HG02938 (cell line): ENCODE data around the gene SPINK1.
"Not testable (repeated sequence)": the region's sequence is repeated elsewhere in the genome, so short reads cannot be mapped to it uniquely, and the experiment has no call there.

Experiments used
- ATAC-seq: cut with Tn5 transposase; IDR thresholded peaks from one replicate; pipeline ENCODE4 v1.9.1; 2021; ENCODE audit warnings: mild to moderate bottlenecking, moderate library complexity; ENCODE audit not compliant: unreplicated experiment

The SPINK1 gene

DNA sequence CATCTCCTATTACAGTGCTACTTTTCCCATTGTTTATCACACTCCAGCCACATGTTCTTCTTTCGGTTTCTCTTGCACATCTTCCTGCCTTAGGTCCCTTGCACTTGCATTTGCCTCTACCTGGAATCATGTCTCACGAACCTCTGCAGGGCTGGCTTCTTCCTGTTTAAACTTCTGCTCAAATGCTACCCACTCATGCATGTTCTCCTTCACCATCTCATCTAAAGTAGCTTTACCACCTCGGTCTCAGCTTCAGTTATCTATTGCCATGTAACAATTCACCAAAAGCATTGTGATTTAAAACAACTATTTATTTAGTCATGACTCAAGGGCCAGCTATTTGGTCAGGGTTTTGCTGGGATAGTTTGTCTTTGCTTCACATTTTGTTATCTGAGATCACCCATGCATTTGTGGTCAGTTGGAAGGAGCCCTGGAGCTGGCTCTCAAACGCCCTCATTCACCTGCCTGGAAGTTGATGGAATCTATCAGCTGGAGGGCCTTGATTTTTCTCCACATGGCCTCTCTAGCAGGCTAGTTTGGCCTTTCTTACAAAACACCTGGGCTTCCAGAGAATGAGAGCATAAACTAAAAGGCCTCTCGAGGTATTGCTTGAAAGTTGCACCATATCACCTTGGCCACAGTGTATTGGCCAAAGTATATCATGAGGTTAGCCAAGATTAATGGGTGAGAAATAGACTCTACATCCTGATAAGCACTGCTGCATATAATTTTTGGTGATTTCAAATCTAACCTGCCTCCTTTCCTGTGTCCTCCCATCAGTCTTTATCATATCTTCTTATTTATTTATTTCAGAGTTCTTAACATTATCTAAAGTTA, 21.4 kb downstream of the SPINK1 start:
- no peak for ATAC-seq

DNA sequence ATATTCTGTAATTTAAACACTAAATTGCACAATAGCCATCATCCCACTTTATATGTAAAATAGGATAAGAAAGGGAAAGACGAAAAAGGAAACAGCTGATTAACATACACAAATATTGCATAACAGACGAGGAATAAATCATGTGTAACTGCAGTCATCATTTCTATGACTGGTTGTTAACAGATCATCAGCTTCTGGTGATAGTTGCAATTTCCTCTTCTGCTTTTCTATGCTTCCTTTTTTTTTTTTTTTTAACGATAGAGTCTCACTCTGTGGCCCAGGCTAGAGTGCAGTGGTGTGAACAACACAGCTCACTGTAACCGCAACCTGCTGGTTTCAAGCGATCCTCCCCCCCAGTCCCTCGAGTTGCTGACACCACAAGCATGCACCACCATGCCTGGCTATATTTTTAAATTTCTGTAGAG, 26.4 kb downstream of the SPINK1 start:
- peak; percentile 84 for ATAC-seq

DNA sequence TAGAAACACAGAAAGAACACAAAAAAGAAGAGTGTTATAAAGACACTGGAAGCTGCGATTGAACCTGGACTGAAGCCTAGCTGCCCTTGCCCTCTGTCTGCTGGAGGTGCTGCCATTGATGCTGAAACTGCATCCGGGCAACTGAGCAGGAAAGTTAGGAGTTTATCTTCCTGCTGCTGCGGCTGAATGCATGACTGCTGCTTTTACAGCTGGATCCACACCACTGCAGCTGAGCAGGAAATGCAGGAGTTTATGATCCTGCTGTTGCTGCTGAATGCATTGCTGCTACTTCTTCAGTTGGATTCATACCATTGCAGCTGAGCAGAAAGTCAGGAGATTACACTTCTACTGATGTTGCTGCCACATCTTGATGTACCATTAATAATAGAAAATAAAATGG, 27.1 kb downstream of the SPINK1 start:
- ATAC-seq, result no peak

DNA sequence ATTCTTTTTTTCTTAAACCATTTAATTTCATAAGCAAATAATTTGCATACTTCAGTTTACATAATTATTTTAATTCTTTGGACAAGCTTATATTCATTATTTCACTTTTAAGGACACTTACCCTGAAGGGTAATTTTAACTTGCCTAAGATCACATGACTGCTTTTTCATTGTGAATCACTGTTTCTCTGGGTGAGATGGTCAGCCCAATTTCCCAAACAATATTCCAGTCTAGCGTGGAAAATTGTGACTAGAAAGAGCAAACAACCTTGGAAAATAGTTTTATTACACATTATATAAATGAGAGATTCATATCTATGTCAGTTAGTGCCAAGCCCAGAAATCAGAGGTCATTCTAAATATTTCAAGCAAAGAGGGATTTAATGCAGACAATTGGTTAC, 27.5 kb downstream of the SPINK1 start:
- no peak for ATAC-seq

DNA sequence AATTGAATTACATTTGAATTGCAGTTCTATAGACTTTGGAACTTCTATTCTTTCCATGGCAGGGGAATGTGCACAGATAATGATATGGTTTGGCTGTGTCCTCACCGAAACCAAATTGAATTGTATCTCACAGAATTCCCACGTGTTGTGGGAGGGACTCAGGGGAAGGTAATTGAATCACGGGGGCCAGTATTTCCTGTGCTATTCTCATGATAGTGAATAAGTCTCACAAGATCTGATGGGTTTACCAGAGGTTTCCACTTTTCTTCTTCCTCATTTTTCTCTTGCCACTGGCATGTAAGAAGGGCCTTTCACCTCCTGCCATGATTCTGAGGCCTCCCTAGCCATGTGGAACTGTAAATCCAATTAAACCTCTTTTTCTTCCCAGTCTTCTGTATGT, 28.3 kb downstream of the SPINK1 start:
- ATAC-seq, result not testable (repeated sequence)

DNA sequence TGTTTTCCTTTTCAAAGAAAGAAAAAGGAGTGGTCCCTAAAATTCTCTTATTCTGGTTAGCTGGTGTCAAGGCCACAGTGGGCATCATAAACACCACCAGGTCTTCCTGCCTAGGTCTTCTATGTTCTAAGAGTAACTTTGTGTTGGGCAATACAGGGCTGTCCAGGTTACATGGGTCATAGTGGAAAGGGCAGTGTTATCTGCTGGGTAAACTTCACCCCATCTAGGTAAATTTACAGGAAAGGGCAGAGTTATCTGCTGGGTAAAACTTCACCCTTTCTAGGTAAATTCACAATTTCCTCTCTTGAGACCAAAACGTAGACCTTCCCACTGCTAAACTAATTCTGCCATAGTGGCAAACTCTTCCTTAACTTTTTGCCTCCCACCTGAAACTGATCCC, 30.0 kb downstream of the SPINK1 start:
- no peak for ATAC-seq

DNA sequence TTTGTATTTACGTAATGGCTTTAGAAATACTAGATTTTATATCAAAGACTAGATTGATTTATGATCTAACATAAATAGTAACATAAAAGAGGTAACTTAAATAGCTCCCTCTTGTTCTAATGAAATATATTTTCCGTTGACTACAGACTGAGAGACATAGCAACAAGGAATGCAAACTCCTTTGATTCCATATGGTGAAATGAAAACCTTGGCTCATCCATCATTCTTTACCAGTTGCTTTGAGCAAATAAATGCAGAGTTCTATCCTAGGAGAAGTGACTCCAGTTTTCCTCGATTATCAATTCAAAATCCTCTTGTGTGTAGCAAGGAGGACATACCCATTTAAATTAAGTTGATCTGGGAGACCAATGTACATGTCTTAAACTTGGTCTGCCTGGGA, 31.0 kb downstream of the SPINK1 start:
- ATAC-seq, result no peak

DNA sequence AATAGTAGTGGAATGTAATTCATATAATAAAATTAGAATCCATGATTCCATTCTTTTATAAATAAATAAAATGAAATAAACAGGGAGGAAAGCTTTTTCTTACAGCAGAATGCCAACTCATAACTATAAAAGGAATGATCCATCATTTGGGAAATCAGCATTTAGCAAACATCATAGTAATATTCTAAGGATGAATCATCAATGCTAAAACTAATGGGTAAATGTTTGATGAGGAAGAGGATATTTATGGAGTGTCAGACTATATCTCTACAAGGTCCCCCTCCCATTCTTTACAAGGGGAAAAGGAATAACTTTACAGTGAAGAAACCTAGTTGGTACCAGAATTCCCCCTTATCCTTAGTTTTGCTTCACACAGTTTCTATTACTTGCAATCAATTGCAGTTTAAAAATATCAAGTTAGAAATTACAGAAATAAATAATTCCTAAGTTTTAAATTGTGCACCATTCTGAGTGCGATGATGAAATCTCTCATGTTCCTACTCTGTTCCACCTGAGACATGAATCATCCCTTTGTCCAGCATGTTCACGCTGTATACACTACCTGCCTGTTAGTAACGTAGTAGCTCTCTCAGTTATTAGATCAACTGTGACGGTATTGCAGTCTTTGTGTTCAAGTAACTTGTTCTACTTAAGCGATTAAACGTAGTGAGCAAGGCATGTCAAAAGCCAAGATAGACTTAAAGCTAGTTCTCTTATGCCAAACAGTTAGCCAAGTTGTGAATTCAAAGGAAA, 34.7 kb downstream of the SPINK1 start:
- ATAC-seq, result no peak

DNA sequence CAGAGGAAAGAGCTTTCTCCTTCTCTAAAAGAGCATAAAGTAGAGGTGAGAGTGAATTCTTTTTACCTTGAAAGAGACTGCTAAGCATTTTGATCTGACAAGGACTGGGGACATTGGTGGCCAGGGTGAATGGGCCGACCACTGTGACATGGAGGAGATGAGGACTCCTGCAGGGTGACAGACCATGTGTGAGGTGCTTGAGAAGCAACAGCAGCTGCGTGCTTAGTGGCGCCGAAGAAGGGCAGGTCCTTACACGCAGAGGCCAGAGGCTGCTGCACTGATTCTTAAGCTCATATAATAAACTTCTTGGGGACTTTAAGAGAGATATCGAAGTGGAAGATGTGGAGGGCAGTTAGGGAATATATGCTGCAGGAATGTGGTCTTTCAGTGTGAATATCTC, 40.3 kb downstream of the SPINK1 start:
- ATAC-seq, result no peak

DNA sequence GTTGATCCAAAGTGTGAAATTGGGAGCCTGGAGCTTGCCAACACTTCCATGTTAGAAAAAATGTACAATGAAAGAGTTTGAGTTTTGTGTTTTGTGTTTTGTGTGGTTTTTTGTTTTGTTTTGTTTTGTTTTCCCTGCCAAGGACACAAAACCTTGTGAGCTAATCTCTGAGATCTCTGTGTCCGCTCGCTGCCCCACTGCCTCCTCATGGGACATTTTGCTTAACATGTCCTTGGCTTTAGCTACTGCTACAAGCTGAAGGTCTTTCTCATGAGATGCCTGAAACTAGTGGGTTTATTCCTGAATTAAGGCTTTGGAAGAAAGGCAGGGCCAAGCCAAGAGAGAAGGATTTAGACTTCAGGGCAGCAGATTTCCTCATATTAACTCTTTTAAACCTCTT, 41.7 kb downstream of the SPINK1 start:
- ATAC-seq, result no peak

DNA sequence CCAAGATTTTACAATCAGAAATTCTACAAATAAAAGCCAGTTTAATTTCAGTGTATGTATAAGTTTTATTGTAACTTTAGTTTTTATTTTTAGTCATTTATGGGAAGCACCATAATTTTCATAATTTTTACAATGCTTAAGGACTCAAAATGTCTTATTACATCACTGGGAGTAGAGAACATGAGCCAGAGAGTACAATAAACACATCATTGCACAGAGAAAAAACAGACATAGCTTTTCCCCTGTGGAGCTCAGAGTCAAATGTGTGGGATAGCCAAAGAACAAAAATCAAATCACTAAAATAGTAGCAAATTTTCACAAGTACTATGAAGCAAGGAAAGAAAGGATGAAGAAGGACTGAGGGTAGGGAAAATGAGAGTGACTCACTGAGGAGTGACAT, 43.4 kb downstream of the SPINK1 start:
- ATAC-seq, result no peak

DNA sequence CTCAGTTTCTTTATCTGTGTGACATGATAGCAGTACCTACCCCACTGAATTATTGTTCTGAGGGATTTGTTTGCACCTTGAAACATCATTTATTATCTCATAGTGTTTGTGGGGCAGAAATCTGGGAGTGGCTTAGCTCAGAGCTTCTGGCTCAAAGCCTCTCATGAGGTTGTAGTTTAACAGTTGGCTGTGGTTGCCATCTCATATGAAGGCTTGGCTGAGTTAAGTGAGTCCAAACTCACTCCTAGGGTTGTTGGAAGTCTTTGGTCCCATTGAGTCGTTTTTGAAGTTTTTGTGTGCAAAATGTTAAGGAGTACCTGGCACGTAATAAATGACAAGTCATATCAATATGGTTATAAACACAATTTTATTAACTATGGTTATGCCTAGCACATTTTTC, 45.3 kb downstream of the SPINK1 start:
- no peak for ATAC-seq

DNA sequence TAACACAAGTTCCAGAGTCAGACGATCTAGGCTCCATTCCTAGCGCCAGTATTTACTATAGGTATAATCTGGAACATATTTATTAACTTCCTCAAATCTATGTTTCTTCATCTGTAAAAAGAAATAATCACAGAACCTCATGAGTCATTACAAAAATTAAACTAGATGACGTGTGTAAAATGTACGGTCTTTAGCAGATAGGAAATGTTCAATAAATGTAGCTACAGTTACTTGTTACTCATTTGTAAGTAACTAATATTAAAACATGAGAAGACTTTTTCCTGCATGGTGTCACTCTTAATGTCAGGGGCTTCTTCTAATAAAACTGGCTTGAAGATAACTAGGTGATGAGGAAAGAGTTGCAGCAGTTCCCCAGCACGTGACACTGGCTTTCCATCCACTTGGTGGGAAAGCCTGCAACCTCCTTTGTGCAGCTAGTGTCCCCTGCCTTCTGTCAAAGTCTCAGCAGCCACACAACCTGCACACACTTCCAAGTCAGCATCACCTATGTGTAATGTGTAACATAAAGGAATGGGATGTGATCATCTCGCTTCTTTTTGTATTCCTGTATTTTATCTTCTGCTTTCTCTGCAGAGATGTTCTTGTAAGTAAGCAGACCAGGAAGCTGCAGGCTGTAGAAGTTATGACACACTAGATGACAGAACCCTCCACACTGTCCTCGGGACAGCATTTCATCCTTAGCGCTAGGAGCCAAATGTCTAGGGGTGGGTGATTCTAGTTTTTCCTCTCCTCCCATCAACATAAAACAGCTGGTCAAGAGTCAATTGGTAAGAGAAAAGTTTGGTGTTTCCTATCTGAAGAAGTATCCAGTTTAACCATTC, 47.1 kb downstream of the SPINK1 start:
- no peak for ATAC-seq

DNA sequence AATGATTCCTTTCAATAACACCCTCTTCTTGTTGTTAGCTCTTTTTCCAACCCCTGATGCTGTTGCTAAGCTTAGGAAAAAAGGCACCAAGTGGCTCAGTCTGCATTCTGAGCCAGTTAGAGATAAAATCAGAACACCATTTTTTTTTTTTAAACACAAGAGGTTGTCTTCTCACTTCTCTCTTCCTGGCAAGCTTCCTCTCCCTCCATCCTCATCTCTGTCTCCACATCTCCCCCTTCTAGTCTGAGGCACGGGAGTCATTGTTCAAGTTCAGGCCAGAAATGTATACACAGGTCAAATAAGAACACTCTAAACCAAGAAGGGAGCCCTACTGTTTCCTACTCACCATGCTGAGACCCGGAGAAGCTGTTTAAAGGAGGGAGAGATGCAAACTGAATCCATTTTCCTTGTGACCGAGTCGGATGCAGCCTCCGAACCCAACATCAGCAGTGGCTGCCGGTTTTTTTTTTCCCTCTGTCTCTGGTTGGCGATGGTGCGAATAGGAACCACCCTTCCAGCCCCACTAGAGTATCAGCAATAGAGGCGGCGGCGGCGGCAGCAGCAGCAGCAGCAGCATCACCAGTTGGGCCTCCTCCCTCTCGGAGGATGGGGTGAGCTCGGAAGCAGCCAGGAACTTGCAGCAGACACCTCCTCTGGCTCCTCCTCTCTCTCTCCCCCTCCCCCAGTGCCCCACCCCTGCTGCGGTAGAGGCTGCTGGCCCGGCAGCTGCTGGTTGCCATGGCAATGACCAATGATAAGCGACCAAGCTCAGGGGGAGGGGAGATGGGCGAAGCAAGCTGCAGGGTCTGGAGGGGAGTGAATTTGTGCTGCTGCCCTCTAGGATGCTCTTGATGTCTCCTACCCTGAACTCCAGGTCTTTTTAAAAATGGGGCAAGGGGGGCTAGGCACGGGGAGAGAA, 49.1 kb downstream of the SPINK1 start, which contains the start of gene JAKMIP2:
Gene JAKMIP2, minus strand, starts transcription at position 619 of the 919 bp plus-strand sequence. CDS start 110,922 bp downstream, outside the sequence.
- ATAC-seq, result peak; percentile 92

DNA sequence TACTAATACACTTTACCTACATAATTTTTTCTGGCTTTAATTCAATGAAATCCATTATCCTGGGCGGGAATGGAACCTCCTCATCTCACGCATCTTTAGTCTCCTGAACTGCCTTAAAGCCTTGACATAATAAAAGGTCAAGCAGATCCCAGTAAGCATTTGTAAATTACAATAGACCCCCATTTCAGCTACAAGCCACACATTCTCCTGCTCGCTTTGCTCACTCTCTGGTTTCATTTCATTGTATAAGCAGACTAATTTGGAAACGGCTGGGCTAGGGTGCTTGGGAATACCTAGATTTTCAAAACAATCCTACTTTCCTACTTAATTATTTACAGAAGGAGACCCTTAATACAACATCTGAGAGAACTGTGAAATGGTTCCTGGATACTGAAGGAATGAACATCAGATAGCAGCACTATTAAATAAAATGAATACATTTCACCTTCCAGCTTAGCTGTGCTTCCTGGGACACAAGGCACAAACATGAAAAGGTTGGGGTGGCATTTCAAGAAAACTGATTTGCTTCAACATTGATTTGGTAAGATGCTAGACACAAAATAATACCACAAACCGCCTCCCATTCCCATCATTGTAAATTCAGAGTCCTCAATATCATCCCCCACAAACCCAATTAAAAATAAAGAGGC, 50.4 kb downstream of the SPINK1 start:
- no peak for ATAC-seq

DNA sequence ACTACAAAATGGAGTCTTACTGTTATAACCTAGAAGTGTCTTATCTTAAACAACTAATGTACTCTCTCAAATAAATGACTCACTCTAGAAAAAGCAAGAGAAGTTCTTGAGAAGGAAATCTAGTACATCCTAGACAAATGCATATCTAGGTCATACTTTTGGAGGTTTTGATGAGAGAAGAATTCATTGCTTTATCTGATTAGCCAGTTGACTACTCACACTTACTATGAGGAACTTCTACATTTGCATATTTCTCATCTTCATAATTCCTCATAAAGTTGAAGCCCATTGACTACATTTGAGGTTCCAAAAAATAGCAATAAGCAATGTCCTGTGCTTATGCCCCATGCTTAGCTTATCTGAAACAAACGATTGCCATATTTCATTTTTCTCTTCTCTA, 51.8 kb downstream of the SPINK1 start:
- ATAC-seq, result no peak

DNA sequence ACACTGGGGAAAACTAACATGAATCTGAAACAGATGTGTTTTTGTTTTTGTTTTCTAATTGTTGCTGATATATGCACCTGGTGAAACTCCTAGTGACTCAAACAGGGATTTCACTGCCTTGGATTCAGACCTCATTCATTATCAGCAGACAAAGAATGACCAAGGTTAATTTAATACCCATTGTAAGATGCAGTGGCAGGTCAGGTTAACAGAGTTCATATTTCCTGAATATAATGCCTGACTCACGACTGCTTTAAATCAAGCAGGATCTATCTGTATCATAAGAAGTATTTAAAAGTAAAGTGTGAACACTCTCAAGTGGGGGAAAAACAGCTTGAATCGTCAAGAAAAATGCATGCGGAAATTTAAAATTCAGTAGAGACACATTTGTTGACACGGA, 54.5 kb downstream of the SPINK1 start:
- ATAC-seq, result no peak
